ENCODE data around the gene OXER1.
"Not testable (repeated sequence)": the region's sequence is repeated elsewhere in the genome, so short reads cannot be mapped to it uniquely, and the experiment has no call there.

OXER1 gene

GRCh38 chr2:42747422-42747821 is 16.5 kb downstream of the OXER1 start:
- no peak for DNase-seq

DNA sequence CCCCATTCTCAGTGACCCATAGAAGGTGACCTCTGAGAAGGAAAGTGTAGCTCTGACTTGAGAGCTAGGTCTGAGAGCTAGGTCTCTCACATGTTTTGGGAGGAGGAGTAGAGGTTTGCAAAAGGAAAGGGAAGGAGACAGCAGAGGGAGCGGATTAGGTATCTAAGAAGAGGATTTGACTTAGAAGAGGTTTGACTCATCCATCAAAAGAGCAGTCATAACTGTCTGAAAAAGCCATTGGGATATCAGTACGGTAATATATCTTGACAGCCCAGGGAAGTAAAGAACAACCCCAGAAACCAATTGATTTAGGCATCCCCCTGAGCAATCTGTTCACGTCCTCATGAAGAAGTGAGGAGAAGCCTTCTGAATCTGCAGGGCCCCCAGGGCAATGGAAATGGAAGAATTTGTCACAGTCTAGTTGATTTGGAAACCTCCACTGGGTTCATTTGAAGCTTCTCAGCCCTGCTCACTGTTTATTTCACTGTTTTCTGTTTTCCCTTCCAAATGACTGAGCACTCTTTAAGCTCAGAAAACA is 19.3 kb downstream of the OXER1 start:
- DNase-seq, result no peak

DNA sequence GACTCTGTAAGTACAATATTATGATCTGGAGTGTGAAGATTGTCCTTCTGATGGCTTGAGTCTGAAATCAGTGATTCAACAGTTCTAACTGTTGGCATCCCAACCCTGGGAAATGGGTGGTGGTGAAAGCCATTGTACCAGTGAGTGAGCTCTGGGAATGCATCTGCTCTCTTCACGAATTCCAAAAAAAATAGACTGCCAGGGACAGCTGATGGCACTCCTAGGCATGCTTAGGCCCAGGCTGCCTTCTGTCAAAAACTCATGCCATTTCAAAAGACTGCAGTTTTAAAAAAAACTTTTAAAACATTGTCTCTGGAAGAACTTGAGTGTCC is 20.3 kb downstream of the OXER1 start:
- DNase-seq, result no peak

GRCh38 chr2:42742740-42743658 is 20.9 kb downstream of the OXER1 start:
- DNase-seq, result no peak

- DNase-seq, result no peak
Measured at GRCh38 chr2:42741140-42741539, 22.8 kb downstream of the OXER1 start.

GRCh38 chr2:42736598-42737322 is 27.2 kb downstream of the OXER1 start:
- no peak for DNase-seq

DNA sequence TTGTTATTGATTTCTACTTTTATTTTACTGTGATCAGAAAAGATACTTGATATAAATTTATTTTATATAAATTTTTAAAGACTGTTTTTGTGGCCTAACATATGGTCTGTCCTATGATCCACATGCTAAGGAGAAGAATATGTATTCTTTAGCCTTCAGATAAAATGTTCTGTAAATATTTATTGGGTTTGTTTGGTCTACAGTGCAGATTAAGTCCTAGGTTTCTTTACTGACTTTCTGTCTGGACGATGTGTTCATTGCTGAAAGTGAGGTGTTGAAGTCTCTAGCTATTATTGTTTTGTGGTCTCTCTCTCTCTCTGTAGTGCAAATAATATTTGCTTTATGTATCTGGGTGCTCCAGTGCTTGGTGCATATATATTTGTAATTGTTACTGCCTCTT is 30.1 kb downstream of the OXER1 start:
- no peak for DNase-seq

- DNase-seq, result not testable (repeated sequence)
Measured at GRCh38 chr2:42731316-42731715, 32.6 kb downstream of the OXER1 start.

DNA sequence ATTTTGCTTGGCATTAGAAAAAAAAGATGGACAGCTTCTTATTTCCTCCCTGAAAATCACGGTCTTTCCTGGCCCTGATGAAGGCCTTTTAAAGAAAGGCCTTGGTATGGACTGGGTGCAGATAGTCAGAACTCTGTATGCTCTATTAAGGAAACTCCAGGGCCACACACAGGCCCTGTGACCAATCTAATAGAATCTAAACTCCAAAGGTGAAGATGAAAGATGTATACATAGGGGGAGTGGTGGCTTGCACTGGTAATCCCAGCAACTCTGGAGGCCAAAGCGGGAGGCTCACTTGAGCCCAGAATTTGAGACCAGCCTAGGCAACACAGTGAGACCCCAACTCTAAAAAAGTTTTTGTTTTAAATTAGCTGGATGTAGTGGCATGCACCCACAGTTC is 37.3 kb downstream of the OXER1 start:
- DNase-seq, result no peak

DNA sequence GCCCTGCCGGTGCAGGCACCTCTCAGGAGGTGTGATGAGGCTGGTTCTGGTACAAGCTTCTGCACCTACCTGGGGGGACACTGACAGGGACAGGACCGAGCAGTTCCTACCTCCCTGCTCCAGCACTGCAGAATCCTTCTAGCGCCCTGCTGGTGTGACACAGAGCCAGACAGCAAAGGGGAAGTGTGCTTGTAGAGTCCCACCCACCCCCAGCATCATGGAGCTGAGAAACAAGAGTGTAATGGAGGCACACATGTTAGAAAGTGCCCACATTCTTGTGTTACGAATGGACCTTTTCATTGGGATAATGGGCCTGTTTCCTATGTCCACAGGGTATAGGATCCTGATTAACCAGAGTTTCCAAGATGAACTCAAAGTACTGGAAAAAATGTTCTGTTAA is 38.3 kb downstream of the OXER1 start:
- no peak for DNase-seq

- DNase-seq, result no peak
Measured at GRCh38 chr2:42724886-42725285, 39.0 kb downstream of the OXER1 start.

DNA sequence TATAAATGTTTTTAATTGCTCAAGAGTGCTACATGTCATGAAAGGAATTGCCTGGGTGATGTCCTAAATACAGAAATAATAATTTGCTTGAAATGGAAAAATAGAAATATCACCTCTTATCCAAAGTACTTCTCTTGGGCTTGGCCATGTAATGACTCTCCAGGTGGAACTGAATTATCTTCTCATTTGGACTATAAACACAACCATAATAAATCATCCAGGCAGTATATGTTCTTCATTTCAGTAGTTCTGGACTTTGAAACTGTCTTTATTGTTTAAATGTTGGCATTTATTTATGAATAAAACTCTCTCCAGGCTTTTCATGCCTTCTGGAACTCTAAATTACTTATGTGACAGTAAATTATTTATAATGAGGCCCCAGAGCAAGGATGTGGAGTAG is 40.5 kb downstream of the OXER1 start:
- no peak for DNase-seq

DNA sequence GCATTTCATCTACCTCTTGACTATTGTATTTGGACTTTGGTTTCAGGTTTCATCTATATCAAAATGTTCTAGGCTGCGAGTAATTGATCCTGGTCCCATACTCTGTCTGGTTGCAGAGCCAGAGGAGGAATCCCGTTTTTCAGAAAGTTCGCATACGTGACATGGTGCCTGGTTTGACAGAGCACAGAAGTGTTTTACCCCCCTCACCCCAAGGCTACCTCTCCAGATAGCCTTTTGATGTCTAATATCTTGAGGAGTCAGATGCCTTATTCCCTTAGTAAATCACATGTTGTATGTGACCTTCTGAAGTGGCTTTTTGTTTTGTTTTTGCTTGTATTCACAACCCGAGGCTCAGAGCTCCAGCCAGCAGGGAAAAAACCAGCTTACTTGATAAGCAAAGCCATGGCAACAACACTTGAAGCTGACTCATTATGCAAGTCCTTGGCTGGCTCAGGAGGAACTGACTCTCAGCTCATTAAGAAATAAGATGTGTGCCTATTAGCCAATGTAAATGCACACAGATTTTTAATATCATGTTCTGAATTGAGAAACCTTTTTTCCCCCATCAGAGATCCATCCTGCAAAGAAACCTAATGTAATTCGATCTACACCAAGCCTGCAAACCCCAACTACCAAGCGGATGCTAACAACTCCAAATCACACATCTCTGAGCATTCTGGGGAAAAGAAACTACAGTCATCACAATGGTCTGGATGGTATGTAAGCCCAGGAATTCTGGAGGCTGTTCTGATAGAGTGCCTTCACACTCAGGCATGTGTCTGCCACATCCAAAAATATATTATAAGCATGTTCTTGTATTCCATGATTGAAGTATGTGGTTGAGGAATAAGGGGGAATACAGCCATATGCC is 41.4 kb downstream of the OXER1 start:
- peak; percentile 83 for DNase-seq

DNA sequence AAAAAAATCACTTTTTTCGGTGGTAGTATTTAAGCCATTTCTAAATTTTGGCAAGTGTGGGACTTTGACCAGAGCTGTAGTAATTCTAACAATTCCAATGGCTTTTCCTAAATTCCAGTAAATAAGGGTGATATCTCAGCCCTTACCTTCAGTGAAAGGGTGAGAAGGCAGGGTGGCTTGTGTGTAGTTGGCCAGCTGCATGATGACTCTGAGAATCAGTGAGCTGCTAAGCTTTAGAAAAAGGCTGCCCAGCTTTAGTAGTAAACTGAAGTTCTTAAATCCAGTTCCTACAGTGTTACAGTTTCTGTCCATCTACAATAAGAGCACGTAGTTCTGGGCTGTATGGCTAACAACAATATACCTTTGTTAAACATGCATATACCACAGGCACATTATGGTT is 42.0 kb downstream of the OXER1 start:
- no peak for DNase-seq

DNA sequence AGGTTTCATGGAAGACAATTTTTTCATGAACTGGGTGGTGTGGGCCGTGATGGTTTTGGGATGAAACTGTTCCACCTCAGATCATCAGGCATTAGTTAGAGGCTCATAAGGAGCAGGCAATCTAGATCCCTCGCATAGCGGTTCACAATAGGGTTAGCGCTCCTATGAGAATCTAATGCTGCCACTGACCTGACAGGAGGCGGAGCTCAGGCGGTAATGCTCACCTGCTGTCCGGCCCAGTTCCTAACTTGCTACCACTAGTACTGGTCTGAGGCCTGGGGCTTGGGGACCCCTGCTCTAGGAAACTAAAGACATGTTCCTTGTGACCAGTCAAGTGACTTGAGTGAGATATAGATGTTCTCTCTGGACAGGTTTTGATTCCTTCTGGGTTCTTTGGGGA is 49.2 kb downstream of the OXER1 start:
- DNase-seq, result no peak

DNA sequence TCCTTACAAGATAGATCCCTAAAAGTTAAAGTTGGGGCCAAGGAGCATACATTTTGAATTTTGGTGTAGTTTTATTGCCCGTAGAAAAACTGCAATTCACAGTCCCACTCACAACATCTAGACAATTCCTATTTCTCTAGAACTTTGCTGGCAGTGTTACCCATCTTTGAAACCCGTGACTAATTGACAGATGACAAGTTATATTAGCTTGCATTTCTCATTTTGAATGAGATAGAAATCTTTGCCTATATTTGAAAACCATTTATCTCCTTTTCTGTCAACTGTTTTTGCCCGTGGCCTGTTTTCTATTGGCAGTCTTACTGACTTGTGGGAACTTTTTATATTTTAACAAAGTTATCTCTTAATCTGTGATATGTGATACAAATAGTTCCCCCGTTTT is 50.0 kb downstream of the OXER1 start:
- DNase-seq, result peak; percentile 18

DNA sequence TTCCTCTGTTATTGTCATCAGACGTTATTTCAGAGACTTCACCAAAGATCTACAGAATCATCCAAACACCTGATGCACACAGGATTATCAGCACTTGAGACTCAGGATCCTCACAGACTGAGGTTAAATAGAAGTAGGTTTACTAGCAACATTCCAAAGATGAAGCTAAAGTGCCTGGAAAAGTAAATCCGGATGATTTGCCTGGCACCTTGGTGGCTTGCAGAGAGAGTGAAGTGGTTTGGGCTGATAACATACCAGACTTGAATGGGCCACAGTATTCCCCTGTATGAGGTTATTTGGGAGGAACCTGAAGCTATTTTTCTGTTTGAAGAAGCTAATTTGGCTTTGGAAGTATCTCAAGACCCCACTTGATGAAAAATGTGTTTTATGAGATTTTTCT is 51.0 kb downstream of the OXER1 start:
- DNase-seq, result no peak

Data from activated CD4-positive, alpha-beta T cell treated with anti-CD3 and anti-CD28 coated beads, Interleukin-2, Interleukin-6, amounts not matched to agents 100 ng/mL and 50 ng/mL, durations not matched to agents 16 hours and 8 hours (primary cell).